ENCODE measurements around the gene HCFC1R1. TPM values are rescaled to one million over a fixed set of nuclear protein-coding genes. Genes with fewer than 3 reads are reported as not detected.
A peak's percentile ranks its signal among the peaks of the same experiment; 100 is the strongest.

Gene HCFC1R1
- total and polyA plus RNA-seq, 2 of the 8 experiments (the other 6 are each of a cell fraction or from before 2014, with no cell fraction given), result 72.7 to 138 TPM

GRCh38 chr16:3035972-3036725, 12.4 kb upstream of the HCFC1R1 start:
- Histone ChIP-seq H3K23ac (ENCODE audit: insufficient read length) (no peak overlapping the region), H2BK5ac (ENCODE audit: low read depth, low read length) (no peak overlapping the region), H3K4me2 (ENCODE audit: insufficient read depth in 1 of 2, low read depth in 2 of 2, low read length in 2 of 2) (peak overlapping the region; percentile 78 to 85), H4K91ac (replicated peaks; ENCODE audit: insufficient read length, low read length) (no peak overlapping the region), H3K14ac (ENCODE audit: insufficient read length) (no peak overlapping the region), H3K27ac (ENCODE audit: low read depth, low read length) (no peak overlapping the region), H2BK12ac (ENCODE audit: low read depth, low read length) (no peak overlapping the region), H2AK5ac (ENCODE audit: low read depth, low read length) (no peak overlapping the region), H3K23me2 (ENCODE audit: low read depth, low read length) (peaks cover 3% of the 10 kb centered on the region; the same call in 1 of the 2 replicates), H3K9ac (replicated peaks in 1 of 4; ENCODE audit: extremely low read depth in 1 of 4, low read depth in 3 of 4, low read length in 3 of 4) (peak overlapping the region in 1 of 4 experiments; percentile 3; a peak in 2 of 7 replicates), H4K5ac (ENCODE audit: insufficient read length, low read depth, low read length) (no peak overlapping the region), H3K9me3 (ENCODE audit: insufficient read depth in 2 of 2, low read depth in 1 of 2, low read length in 1 of 2) (no peaks in the 10 kb centered on the region), H2BK20ac (ENCODE audit: low read length) (no peak overlapping the region), H3K79me2 (ENCODE audit: control insufficient read depth in 1 of 2, insufficient read depth in 2 of 2, low read length in 2 of 2) (no peaks in the 10 kb centered on the region), H4K8ac (ENCODE audit: extremely low read depth, insufficient read depth, low read length) (no peak overlapping the region; the same call in 1 of the 2 replicates), H3K4me1 (replicated peaks in 1 of 4; ENCODE audit: control insufficient read depth in 3 of 4, insufficient read depth in 4 of 4, low read length in 3 of 4) (peaks cover 3 to 24% (median 15%) of the 10 kb centered on the region in 4 experiments), H3K56ac (replicated peaks; ENCODE audit: insufficient read length, low read depth, low read length) (no peak overlapping the region), H3K36me3 (ENCODE audit: control insufficient read depth in 2 of 4, insufficient read depth in 4 of 4, low read length in 3 of 4) (no peaks in the 10 kb centered on the region), H3K27me3 (replicated peaks in 1 of 4; ENCODE audit: control insufficient read depth in 3 of 4, extremely low read depth in 1 of 4, insufficient read depth in 3 of 4, low read length in 3 of 4) (peaks cover 0 to 11% (median 3%) of the 10 kb centered on the region in 4 experiments; a peak in 1 of 7 replicates), H3K79me1 (ENCODE audit: low read depth, low read length) (0 out of 2 replicates have a peak, but pooled peaks cover 2% of the 10 kb centered on the region), H2BK120ac (replicated peaks; ENCODE audit: low read depth, low read length) (no peak overlapping the region), H3K18ac (ENCODE audit: extremely low read depth, low read length) (no peak overlapping the region; the same call in 1 of the 2 replicates), H4K20me1 (replicated peaks in 1 of 2; ENCODE audit: control insufficient read depth in 1 of 2, insufficient read depth in 2 of 2, low read length in 2 of 2) (peaks cover 5 to 16% of the 10 kb centered on the region in 2 experiments), H2BK15ac (ENCODE audit: low read length) (no peak overlapping the region), H3K4me3 (ENCODE audit: extremely low read depth in 1 of 4, insufficient read depth in 2 of 4, low read depth in 3 of 4, low read length in 4 of 4) (peak overlapping the region; percentile 48 to 80 (median 62)), H3K4ac (replicated peaks; ENCODE audit: insufficient read length, low read depth, low read length) (no peak overlapping the region), H2AFZ (ENCODE audit: low read length) (no peak overlapping the region)
- FAIRE-seq, result no peak
- 4% methylated on average over 16 of the region's 40 CpGs; no CpG with 5 or more reads in 1 of the 2 experiments for WGBS, 2 experiments (ENCODE audit: extremely low coverage in 1 of 2, insufficient coverage in 1 of 2, insufficient read length in 1 of 2, insufficient replicate concordance in 2 of 2, low coverage in 1 of 2, low lambda C conversion rate in 2 of 2, missing lambda C conversion rate in 1 of 2)
- no peak for DNase-seq (ENCODE audit: low read depth in 1 of 2, low spot score in 2 of 2)
- TF ChIP-seq TAF7 (optimal IDR thresholded peaks at IDR 0.05; ENCODE audit: borderline replicate concordance, low read depth, low read length), result no peak
- peak; percentile 36; the same call in 1 of the 2 replicates for TF ChIP-seq RBBP5 (IDR thresholded peaks at IDR 0.05; ENCODE audit: borderline replicate concordance, low read depth, low read length)
- TF ChIP-seq KDM4A (IDR thresholded peaks at IDR 0.05; ENCODE audit: low read depth, low read length, severe bottlenecking), result peak; percentile 19
- ChIA-PET CTCF (ENCODE audit: partially characterized antibody) (interaction anchor here (1.4 to 23.8 kb wide), 8 partner anchors 6 to 96 kb away, joined by 4 to 639 read pairs (median 93); partner anchors contain the start of genes CLDN6, CLDN9, HCFC1R1 and THOC6), POLR2A (ENCODE audit: partially characterized antibody) (interaction anchor here (0.6 to 34.8 kb wide), 10 partner anchors 10 to 520 kb away, joined by 3 to 1808 read pairs (median 5); partner anchors contain the start of genes CLDN6, CLDN9, HCFC1R1 and KREMEN2)

Measured in H1 (cell line).